SH-SY5Y (cell line): Measurements from ENCODE around the gene ANXA11.

Experiments used
- GATA2 ChIP-seq: IDR thresholded peaks from 2 replicates; pipeline ENCODE4 v1.6.1; 2011; ENCODE audit warnings: mild to moderate bottlenecking, low read depth, low read length
- GATA3 ChIP-seq: IDR thresholded peaks from 2 replicates; pipeline ENCODE4 v1.6.1; 2011; ENCODE audit warnings: low read depth, mild to moderate bottlenecking, low read length, moderate library complexity

ANXA11 gene

GRCh38 chr10:80205477-80206276 lies at the start of gene ANXA11:
Gene ANXA11 (minus strand): TSS chr10:80205537. CDS start chr10:80172861, 32,676 bp downstream.
- no peak for TF ChIP-seq GATA2
- TF ChIP-seq GATA3 = no peak

- TF ChIP-seq GATA3 = no peak
- TF ChIP-seq GATA2 = no peak
These were observed 48.1 kb upstream of the ANXA11 start for GRCh38 chr10:80253266-80253962.

- no peak for TF ChIP-seq GATA2
- no peak for TF ChIP-seq GATA3
These were observed 47.1 kb upstream of the ANXA11 start for GRCh38 chr10:80252296-80252887.

GRCh38 chr10:80211786-80212185 lies 6.4 kb upstream of the ANXA11 start:
- TF ChIP-seq GATA2 (no peak), GATA3 (no peak)

GRCh38 chr10:80210259-80210658 lies 4.9 kb upstream of the ANXA11 start:
- TF ChIP-seq GATA2 = no peak
- TF ChIP-seq GATA3 = no peak

- TF ChIP-seq GATA2 = no peak
- no peak for TF ChIP-seq GATA3
These were observed 2.5 kb upstream of the ANXA11 start for GRCh38 chr10:80207768-80208370.

- TF ChIP-seq GATA2 (no peak), GATA3 (no peak)
These were observed 929 bp upstream of the ANXA11 start for GRCh38 chr10:80206277-80206655.

GRCh38 chr10:80204677-80205476 lies 460 bp downstream of the ANXA11 start:
- TF ChIP-seq GATA2 = no peak
- TF ChIP-seq GATA3 = no peak

- TF ChIP-seq GATA2 = no peak
- TF ChIP-seq GATA3 = no peak
These were observed 1.3 kb downstream of the ANXA11 start for GRCh38 chr10:80203835-80204676.

- TF ChIP-seq GATA2 (no peak), GATA3 (no peak)
These were observed 2.2 kb downstream of the ANXA11 start for GRCh38 chr10:80202934-80203834.

- TF ChIP-seq GATA2 = no peak
- no peak for TF ChIP-seq GATA3
These were observed 3.7 kb downstream of the ANXA11 start for GRCh38 chr10:80201608-80202141.

GRCh38 chr10:80200687-80201086 lies 4.7 kb downstream of the ANXA11 start:
- TF ChIP-seq GATA3 (no peak), GATA2 (no peak)
